HEK293 (cell line): ENCODE results near the gene ICAM1.
A peak's percentile ranks its signal among the peaks of the same experiment; 100 is the strongest.

ENCODE experiments used
- CTCF ChIA-PET: fragments of 350-600 bp; formaldehyde crosslinking; extraction: SDS; loops from one replicate; lab custom pipeline; 2021; ENCODE audit warnings: antibody characterized with exemption; lab: Yijun Ruan, JAX
- POLR2A ChIA-PET: fragments of 300-600 bp; formaldehyde crosslinking; extraction: SDS; loops from one replicate; lab custom pipeline; 2020; ENCODE audit warnings: antibody characterized with exemption, inconsistent platforms; lab: Yijun Ruan, JAX
- H3K27ac ChIP-seq: fragments of 200-500 bp; sonication (Bioruptor generic); 2 replicates; pipeline ENCODE4 v1.5.1; 2014; ENCODE audit warnings: low read depth, low read length, control low read depth, inconsistent platforms; ENCODE audit errors: extremely low read depth
- H3K36me3 ChIP-seq, 2 experiments: fragments of 200-500 bp in 1 of 2; sonication (Bioruptor generic) in 1 of 2; 1 replicate in 1 of 2; 2 replicates in 1 of 2; pipeline ENCODE4 v1.5.1; 2014 to 2017; ENCODE audit warnings: inconsistent platforms in 2 of 2, low read length in 2 of 2; ENCODE audit not compliant: control insufficient read depth in 2 of 2, insufficient read depth in 1 of 2
- H3K4me1 ChIP-seq: fragments of 200-500 bp; sonication (Bioruptor generic); 2 replicates; pipeline ENCODE4 v1.5.1; 2014; ENCODE audit warnings: mild to moderate bottlenecking, low read length, inconsistent platforms; ENCODE audit not compliant: control insufficient read depth, insufficient read depth
- H3K4me3 ChIP-seq: 2 replicates; pipeline ENCODE4 v1.5.1; 2011; ENCODE audit warnings: low read depth, mild to moderate bottlenecking, control low read depth, low read length, moderate library complexity
- H3K9me3 ChIP-seq: fragments of 200-500 bp; sonication (Bioruptor generic); 2 replicates; pipeline ENCODE4 v1.5.1; 2014; ENCODE audit warnings: low read depth, low read length, inconsistent platforms; ENCODE audit not compliant: control insufficient read depth, insufficient read depth
- PRDM1 ChIP-seq: fragments of 450-650 bp; formaldehyde crosslinking; IDR thresholded peaks from 2 replicates; pipeline ENCODE4; 2016; ENCODE audit warnings: missing biosample characterization, missing genetic modification characterization
- PRDM6 ChIP-seq: fragments of 450-650 bp; formaldehyde crosslinking; IDR thresholded peaks from 2 replicates; pipeline ENCODE4 v1.5.1; 2017; ENCODE audit warnings: missing biosample characterization, missing genetic modification characterization
- ZNF16 ChIP-seq: fragments of 450-650 bp; formaldehyde crosslinking; IDR thresholded peaks from 2 replicates; pipeline ENCODE4 v1.5.1; 2016; ENCODE audit warnings: low read depth, missing biosample characterization, missing genetic modification characterization
- ZNF24 ChIP-seq: fragments of 450-650 bp; formaldehyde crosslinking; IDR thresholded peaks from 2 replicates; pipeline ENCODE4 v1.5.1; 2016; ENCODE audit warnings: missing biosample characterization, missing genetic modification characterization
- ZNF623 ChIP-seq: fragments of 450-650 bp; formaldehyde crosslinking; IDR thresholded peaks from 2 replicates; pipeline ENCODE4 v1.5.1; 2016; ENCODE audit warnings: missing biosample characterization, missing genetic modification characterization
- TF ChIP-seq, protein P1 (sequence below): fragments of 450-650 bp; formaldehyde crosslinking; IDR thresholded peaks from 2 replicates; pipeline ENCODE4 v1.5.1; 2016; ENCODE audit warnings: missing biosample characterization, missing genetic modification characterization
- TF ChIP-seq, protein P2 (sequence below): fragments of 450-650 bp; formaldehyde crosslinking; IDR thresholded peaks from 2 replicates; pipeline ENCODE4 v1.5.1; 2016; ENCODE audit warnings: missing biosample characterization, missing genetic modification characterization, borderline replicate concordance

ICAM1 gene

DNA sequence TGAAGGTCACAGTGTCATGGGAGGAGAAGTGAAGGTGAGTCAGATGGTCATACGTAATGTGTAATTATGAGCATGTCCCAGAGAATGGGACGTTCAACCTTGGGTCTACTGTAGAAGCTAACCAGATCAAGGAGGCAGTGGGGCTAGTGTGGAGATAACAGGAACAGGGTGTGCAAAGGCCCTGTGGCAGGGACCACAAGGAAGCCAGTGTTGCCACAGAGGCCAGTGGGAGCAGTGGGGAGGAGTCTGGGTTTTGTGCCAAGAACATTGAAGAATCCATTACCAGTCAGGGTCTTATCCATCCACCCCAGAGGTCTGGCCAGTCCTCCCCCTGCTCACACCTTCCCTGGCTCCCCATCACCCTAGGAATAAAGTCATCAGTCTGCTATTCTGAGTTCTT lies 15.6 kb upstream of the ICAM1 start:
- CTCF ChIA-PET: interaction anchor here (0.6 to 7.9 kb wide), 3 partner anchors 10 to 132 kb away, joined by 3 to 141 read pairs (median 3); no protein-coding TSS in a partner anchor
- H3K36me3 ChIP-seq: peaks cover 25 to 64% of the 10 kb centered on the region in 2 experiments; a peak in 2 of 3 replicates

DNA sequence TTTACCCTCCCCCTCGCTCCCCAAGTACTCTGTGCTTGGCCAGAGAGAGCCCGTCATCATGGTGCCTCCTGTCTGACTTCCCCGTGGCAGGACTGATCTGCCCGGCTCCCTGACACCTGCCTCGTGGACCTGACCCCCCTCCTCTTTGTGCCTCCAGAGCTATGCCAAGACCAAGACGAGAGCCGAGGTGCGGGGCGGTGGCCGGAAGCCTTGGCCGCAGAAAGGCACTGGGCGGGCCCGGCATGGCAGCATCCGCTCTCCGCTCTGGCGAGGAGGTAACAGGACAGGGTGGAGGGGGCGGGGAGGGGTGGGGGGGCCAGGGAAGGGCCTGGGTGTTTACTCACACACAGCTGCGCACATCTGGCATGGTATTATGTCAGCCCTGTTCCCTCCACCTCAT lies 14.4 kb upstream of the ICAM1 start:
- Histone ChIP-seq H3K4me3 (no peak overlapping the region), H3K36me3 (peaks cover 25 to 64% of the 10 kb centered on the region in 2 experiments; a peak in 2 of 3 replicates), H3K4me1 (no peaks in the 10 kb centered on the region), H3K9me3 (no peaks in the 10 kb centered on the region), H3K27ac (no peak overlapping the region)
- TF ChIP-seq, protein P1, sequence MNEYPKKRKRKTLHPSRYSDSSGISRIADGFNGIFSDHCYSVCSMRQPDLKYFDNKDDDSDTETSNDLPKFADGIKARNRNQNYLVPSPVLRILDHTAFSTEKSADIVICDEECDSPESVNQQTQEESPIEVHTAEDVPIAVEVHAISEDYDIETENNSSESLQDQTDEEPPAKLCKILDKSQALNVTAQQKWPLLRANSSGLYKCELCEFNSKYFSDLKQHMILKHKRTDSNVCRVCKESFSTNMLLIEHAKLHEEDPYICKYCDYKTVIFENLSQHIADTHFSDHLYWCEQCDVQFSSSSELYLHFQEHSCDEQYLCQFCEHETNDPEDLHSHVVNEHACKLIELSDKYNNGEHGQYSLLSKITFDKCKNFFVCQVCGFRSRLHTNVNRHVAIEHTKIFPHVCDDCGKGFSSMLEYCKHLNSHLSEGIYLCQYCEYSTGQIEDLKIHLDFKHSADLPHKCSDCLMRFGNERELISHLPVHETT (tag by site-specific recombination): no peak
- ChIA-PET POLR2A (no interaction called here), CTCF (interaction anchor here (0.6 to 7.9 kb wide), 6 partner anchors 30 to 399 kb away, joined by 3 to 141 read pairs (median 4); partner anchors contain the start of gene TYK2)

More for the DNA sequence above, 15.6 kb upstream of the ICAM1 start:
- POLR2A ChIA-PET: interaction anchor here (0.9 kb wide), 1 partner anchor 36 kb away, joined by 3 read pairs; no protein-coding TSS in a partner anchor
- no peak overlapping the region for H3K27ac ChIP-seq
- H3K4me1 ChIP-seq: no peaks in the 10 kb centered on the region
- H3K4me3 ChIP-seq: no peak overlapping the region
- TF ChIP-seq, protein P2, sequence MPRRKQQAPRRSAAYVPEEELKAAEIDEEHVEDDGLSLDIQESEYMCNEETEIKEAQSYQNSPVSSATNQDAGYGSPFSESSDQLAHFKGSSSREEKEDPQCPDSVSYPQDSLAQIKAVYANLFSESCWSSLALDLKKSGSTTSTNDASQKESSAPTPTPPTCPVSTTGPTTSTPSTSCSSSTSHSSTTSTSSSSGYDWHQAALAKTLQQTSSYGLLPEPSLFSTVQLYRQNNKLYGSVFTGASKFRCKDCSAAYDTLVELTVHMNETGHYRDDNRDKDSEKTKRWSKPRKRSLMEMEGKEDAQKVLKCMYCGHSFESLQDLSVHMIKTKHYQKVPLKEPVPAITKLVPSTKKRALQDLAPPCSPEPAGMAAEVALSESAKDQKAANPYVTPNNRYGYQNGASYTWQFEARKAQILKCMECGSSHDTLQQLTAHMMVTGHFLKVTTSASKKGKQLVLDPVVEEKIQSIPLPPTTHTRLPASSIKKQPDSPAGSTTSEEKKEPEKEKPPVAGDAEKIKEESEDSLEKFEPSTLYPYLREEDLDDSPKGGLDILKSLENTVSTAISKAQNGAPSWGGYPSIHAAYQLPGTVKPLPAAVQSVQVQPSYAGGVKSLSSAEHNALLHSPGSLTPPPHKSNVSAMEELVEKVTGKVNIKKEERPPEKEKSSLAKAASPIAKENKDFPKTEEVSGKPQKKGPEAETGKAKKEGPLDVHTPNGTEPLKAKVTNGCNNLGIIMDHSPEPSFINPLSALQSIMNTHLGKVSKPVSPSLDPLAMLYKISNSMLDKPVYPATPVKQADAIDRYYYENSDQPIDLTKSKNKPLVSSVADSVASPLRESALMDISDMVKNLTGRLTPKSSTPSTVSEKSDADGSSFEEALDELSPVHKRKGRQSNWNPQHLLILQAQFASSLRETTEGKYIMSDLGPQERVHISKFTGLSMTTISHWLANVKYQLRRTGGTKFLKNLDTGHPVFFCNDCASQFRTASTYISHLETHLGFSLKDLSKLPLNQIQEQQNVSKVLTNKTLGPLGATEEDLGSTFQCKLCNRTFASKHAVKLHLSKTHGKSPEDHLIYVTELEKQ (tag by site-specific recombination): no peak
- TF ChIP-seq ZNF623 (tag by site-specific recombination) (peak; percentile 99), ZNF24 (tag by site-specific recombination) (no peak), ZNF16 (tag by site-specific recombination) (0 out of 2 replicates have a peak, but pooled peaks have one; percentile 30)
- no peaks in the 10 kb centered on the region for H3K9me3 ChIP-seq

- no peak for TF ChIP-seq PRDM6 (tag by site-specific recombination)
- TF ChIP-seq PRDM1 (tag by site-specific recombination): peak; percentile 47; the same call in 1 of the 2 replicates
- TF ChIP-seq, all 188 proteins: peak for 1
- Histone ChIP-seq H3K27ac (no peak overlapping the region), H3K9me3 (no peaks in the 10 kb centered on the region), H3K4me1 (no peaks in the 10 kb centered on the region), H3K36me3 (peaks cover 25 to 64% of the 10 kb centered on the region in 2 experiments; a peak in 2 of 3 replicates), H3K4me3 (no peak overlapping the region)
- CTCF ChIA-PET: interaction anchor here (0.5 to 7.9 kb wide), 5 partner anchors 31 to 399 kb away, joined by 3 to 141 read pairs (median 3); no protein-coding TSS in a partner anchor
- POLR2A ChIA-PET: interaction anchor here (0.6 kb wide), 1 partner anchor 77 kb away, joined by 6 read pairs; no protein-coding TSS in a partner anchor
Measured at GRCh38 chr19:10256970-10257615, 13.8 kb upstream of the ICAM1 start.
